Gastroesophageal sphincter (tissue), 4 donors: ENCODE data around the gene OCEL1. TPM values are rescaled to one million over a fixed set of nuclear protein-coding genes. Genes with fewer than 3 reads are reported as not detected.

ENCODE experiments used
- ATAC-seq: fragments of 150-250 bp; one replicate; pipeline ENCODE4 v1.9.1; 2016; ENCODE audit warnings: mild to moderate bottlenecking, moderate library complexity
- H3K27ac ChIP-seq, 4 donors: fragments of 200-600 bp; sonication (generic) in 3 of 4; 1 replicate in 3 of 4; 2 replicates in 1 of 4; pipeline ENCODE4 v1.5.1; 2016 to 2019
- H3K27me3 ChIP-seq: fragments of 200-600 bp; sonication (generic); one replicate; pipeline ENCODE4 v1.5.1; 2019
- H3K36me3 ChIP-seq, 2 donors: fragments of 200-600 bp; sonication (generic); one replicate each; pipeline ENCODE4 v1.5.1; 2019; ENCODE audit warnings: control low read depth in 1 of 2
- H3K4me1 ChIP-seq, 3 donors: fragments of 200-600 bp; sonication (generic); 1 replicate in 2 of 3; 2 replicates in 1 of 3; pipeline ENCODE4 v1.5.1; 2016 to 2019; ENCODE audit warnings: control low read depth in 2 of 3
- H3K4me3 ChIP-seq, 2 donors: fragments of 200-600 bp; sonication (generic); one replicate each; pipeline ENCODE4 v1.5.1; 2019; ENCODE audit warnings: mild to moderate bottlenecking in 1 of 2, moderate library complexity in 1 of 2
- H3K9me3 ChIP-seq, 3 donors: fragments of 200-600 bp; sonication (generic); one replicate each; pipeline ENCODE4 v1.5.1; 2017 to 2019; ENCODE audit warnings: control low read depth in 2 of 3
- CTCF ChIP-seq, 4 experiments: fragments of 200-600 bp in 2 of 4; fragments of 450-650 bp in 2 of 4; sonication (generic) in 1 of 4; IDR thresholded peaks; one replicate each; pipeline ENCODE4 v1.5.1; 2017 to 2019; ENCODE audit warnings: antibody characterized with exemption in 4 of 4, mild to moderate bottlenecking in 2 of 4, moderate library complexity in 2 of 4
- EP300 ChIP-seq: sonication (generic); formaldehyde crosslinking; IDR thresholded peaks from one replicate; pipeline ENCODE4 v1.6.1; 2017; ENCODE audit warnings: antibody characterized with exemption, mild to moderate bottlenecking
- POLR2A ChIP-seq, 2 donors: fragments of 450-650 bp; IDR thresholded peaks; one replicate each; pipeline ENCODE4 v1.6.1; 2017; ENCODE audit warnings: antibody characterized with exemption in 2 of 2, mild to moderate bottlenecking in 2 of 2, moderate library complexity in 1 of 2
- POLR2AphosphoS5 ChIP-seq: sonication (generic); formaldehyde crosslinking; IDR thresholded peaks from one replicate; pipeline ENCODE4 v1.6.1; 2017; ENCODE audit warnings: antibody characterized with exemption
- WGBS, 2 donors: methylation state at CpG; one replicate each; pipeline ENCODE4 v1.1.5; 2018; ENCODE audit warnings: low coverage in 1 of 2; 5-methylcytosine and 5-hydroxymethylcytosine counted together
- total RNA-seq, 4 donors: library from RNA; depleted of rRNA; stranded (reverse); fragments of >200 nt; gene quantifications; one replicate each; pipeline ENCODE4 v1.1.0, GENCODE V29; 2016

The OCEL1 gene
- total RNA-seq, 4 donors from 2014 or later = 3.5 to 15.1 (median 6.5) TPM

- 80 to 84% methylated on average over 2 to 8 of the region's 9 CpGs for WGBS, 2 donors
- no peak overlapping the region for H3K27ac ChIP-seq
- peaks cover 0 to 3% of the 10 kb centered on the region in 2 donors for H3K36me3 ChIP-seq
- H3K4me1 ChIP-seq = no peaks in the 10 kb centered on the region
- H3K27me3 ChIP-seq = no peaks in the 10 kb centered on the region
- ATAC-seq = no peak
- H3K4me3 ChIP-seq = no peak overlapping the region
- TF ChIP-seq EP300 = no peak
- no peak for TF ChIP-seq POLR2AphosphoS5
- no peak for TF ChIP-seq CTCF (IDR thresholded peaks at IDR 0.05)
- TF ChIP-seq POLR2A (IDR thresholded peaks at IDR 0.05) = no peak
- H3K9me3 ChIP-seq = peaks cover 0 to 9% (median 0%) of the 10 kb centered on the region in 3 donors
Measured at GRCh38 chr19:17259118-17259780, 33.2 kb downstream of the OCEL1 start.

GRCh38 chr19:17259934-17260333, 33.9 kb downstream of the OCEL1 start:
- Histone ChIP-seq H3K27me3 (no peaks in the 10 kb centered on the region), H3K27ac (no peak overlapping the region), H3K9me3 (peaks cover 0 to 9% (median 0%) of the 10 kb centered on the region in 3 donors), H3K4me3 (no peak overlapping the region), H3K36me3 (peaks cover 0 to 3% of the 10 kb centered on the region in 2 donors), H3K4me1 (no peaks in the 10 kb centered on the region)
- no CpG with 5 or more reads among the region's 1 CpG for WGBS, 2 donors
- TF ChIP-seq POLR2AphosphoS5 (no peak), EP300 (no peak), POLR2A (IDR thresholded peaks at IDR 0.05) (no peak), CTCF (IDR thresholded peaks at IDR 0.05) (no peak)
- no peak for ATAC-seq

GRCh38 chr19:17260842-17261325, 34.9 kb downstream of the OCEL1 start:
- peak; percentile 90 for ATAC-seq
- 18 to 19% methylated on average over 13 to 15 of the region's 15 CpGs for WGBS, 2 donors

DNA sequence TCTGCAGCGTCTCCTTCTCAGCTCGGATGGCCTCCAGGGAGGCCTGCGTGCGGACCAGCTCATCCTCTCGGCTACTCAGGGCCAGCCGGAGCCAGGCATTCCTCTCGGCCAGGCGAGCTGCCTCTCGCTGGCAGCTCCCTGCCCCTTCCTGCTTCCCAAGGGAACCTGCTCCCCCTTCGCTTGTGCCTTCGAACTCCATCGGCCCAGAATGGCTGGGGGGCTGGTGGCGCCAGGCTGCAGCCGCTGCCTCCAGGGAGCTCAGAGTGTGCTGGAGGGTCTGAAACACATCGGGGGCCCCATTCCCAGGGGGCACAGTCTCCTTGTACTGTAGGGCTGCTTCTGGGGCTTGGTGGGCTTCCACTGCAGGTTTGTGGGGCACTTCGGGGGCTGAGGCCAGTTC, 36.5 kb downstream of the OCEL1 start:
- no CpG with 5 or more reads among the region's 16 CpGs for WGBS, 2 donors
- no peaks in the 10 kb centered on the region for H3K36me3 ChIP-seq
- H3K4me1 ChIP-seq = peaks cover 0 to under 1% (median 0%) of the 10 kb centered on the region in 3 donors
- H3K27me3 ChIP-seq = no peaks in the 10 kb centered on the region
- TF ChIP-seq CTCF (IDR thresholded peaks at IDR 0.05) (no peak), POLR2AphosphoS5 (no peak), EP300 (no peak), POLR2A (IDR thresholded peaks at IDR 0.05) (no peak)
- ATAC-seq = no peak
- H3K4me3 ChIP-seq = peak overlapping the region in 1 of 2 donors; percentile 41
- peaks cover 0 to 9% (median 0%) of the 10 kb centered on the region in 3 donors for H3K9me3 ChIP-seq
- H3K27ac ChIP-seq = no peak overlapping the region

More at GRCh38 chr19:17260842-17261325, 34.9 kb downstream of the OCEL1 start:
- Histone ChIP-seq H3K4me1 (no peaks in the 10 kb centered on the region), H3K9me3 (peaks cover 0 to 9% (median 0%) of the 10 kb centered on the region in 3 donors), H3K27ac (no peak overlapping the region), H3K4me3 (no peak overlapping the region), H3K36me3 (no peaks in the 10 kb centered on the region), H3K27me3 (no peaks in the 10 kb centered on the region)
- TF ChIP-seq EP300 = no peak
- TF ChIP-seq POLR2AphosphoS5 = no peak
- TF ChIP-seq CTCF (IDR thresholded peaks at IDR 0.05) = peak in 3 of 4 experiments; percentile 80 to 91 (median 81)
- TF ChIP-seq POLR2A (IDR thresholded peaks at IDR 0.05) = no peak
